Stimulated activated CD4-positive, alpha-beta T cell treated with anti-CD3 and anti-CD28 coated beads, Interleukin-12 subunit alpha, Interleukin-12 subunit beta, amount 100 ng/mL, for 48 hours (primary cell): Measurements from ENCODE around the gene RAI14.
A peak's percentile ranks its signal among the peaks of the same experiment; 100 is the strongest.

ENCODE experiments used
- DNase-seq, 3 donors: peaks; one replicate each; pipeline ENCODE4 v3.0.0-alpha.2; 2020; ENCODE audit warnings: low read depth in 2 of 3, low spot score in 1 of 3

The RAI14 gene

DNA sequence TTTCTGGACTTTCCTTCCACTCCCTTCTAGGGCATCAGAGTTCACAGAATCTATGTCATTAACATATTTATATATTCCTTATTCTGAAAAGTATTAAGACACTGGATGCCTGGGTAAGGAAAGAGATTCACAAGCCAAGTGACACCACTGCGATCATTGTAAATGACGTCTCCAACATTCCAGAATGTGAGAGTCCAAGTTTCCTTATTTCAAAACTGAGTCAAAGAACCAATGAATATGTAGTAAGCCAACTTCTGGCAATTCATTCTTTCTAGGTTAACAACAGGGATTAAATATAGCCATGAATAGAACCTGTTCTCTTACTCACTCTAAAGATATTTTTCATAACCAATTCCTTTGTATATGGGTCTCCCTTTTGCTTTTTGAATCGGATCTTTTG is 18.1 kb downstream of the RAI14 start:
- no peak for DNase-seq

DNA sequence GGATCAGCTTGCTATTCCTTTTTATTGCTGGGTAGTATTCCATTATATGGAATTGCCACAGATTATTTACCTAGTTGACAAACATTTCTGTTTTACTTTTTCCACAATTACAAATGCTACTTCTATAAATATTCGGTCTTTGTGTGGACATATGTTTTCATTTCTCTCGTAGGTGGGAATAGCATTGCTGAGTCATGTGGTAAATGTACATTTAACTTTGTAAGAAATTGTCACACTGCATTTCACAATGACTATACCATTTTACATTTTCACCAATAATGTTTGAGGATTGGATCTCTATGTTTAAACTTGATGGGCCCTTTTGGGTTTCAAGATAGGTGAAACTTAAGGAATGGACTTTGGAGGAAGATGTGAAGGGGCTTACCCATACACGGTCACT is 19.7 kb downstream of the RAI14 start:
- no peak for DNase-seq

- DNase-seq: no peak
These were observed 20.3 kb downstream of the RAI14 start for GRCh38 chr5:34676416-34676815.

GRCh38 chr5:34677428-34677827 is 21.3 kb downstream of the RAI14 start:
- DNase-seq: no peak

- no peak for DNase-seq
These were observed 24.8 kb downstream of the RAI14 start for GRCh38 chr5:34680896-34681295.

GRCh38 chr5:34682926-34683623 is 26.9 kb downstream of the RAI14 start:
- no peak for DNase-seq

GRCh38 chr5:34684281-34684979 is 28.3 kb downstream of the RAI14 start:
- peak in 1 of 3 donors; percentile 13 for DNase-seq

- no peak for DNase-seq
These were observed 28.8 kb downstream of the RAI14 start for GRCh38 chr5:34684980-34685352.

- DNase-seq: no peak
These were observed 29.5 kb downstream of the RAI14 start for GRCh38 chr5:34685485-34686165.

GRCh38 chr5:34686762-34687268 is 30.7 kb downstream of the RAI14 start:
- no peak for DNase-seq

DNA sequence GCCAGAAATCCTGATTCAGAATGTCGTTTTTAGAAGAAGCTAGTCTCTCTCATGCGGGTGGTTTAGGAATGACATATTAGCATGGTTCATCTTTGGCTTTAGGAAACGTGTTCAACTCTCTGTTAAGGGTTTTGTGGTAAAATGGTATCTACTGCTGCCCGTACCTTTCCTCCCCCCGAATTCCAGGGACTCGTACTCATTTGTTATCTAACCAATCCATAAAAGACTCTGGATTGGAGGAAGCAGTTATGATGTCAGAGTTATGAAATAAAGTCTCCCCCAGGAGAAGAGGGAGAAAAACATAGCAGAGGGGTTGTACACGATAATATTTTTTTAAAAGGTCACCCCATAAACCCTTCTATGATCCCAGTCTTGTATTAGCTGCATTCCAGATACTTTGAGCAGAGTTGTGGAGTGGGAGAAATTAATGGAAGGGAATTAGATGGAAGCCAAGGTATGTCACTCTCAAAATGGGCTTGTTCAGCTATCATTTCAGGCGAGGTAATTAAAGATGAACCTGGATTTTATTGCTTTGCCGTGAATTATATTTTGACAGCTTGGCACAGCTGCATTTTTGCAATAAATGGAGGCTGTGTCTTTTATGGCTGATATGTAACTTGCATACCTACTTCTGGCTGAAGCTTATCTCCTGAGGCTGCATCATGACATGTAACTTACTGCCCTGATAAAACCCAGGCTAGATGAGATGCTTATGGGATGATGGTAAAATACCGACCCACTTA is 31.3 kb downstream of the RAI14 start:
- DNase-seq: no peak

DNA sequence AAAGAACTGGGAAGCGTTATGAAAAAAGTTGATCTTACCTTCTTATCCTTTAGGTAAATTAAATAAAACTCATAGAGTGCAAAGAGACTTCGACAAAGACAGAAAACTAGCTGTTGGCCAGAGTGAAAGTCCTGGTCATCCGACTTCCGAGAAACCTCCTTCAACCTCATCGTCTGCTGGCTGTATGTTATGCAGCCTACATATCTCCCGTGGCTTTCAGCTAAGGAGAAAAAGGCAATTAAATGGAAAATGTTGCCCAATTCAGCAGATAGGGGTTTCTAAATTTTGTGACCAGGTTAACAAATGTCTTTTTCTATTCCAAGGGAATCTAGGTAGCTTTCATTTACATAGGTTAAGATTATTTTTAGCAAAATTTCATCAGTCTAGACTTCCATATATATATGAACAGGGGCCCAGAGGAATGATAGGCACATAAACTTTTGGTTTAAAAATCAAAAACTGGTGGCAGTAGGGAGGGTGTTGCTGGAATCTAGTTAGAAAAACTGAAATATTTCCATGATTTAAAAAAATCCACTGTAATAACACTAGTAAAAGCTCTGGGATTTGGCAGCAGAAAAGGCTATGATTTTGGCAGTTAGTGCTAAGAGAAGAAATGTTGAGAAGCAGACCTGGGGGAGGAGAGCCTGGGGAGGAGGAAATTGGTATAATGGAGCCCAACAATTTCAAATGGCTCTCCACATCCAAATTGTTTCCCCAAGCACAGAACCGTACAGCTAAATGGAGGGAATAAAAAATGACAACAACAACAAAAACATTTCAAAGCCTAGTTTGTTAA is 32.1 kb downstream of the RAI14 start:
- DNase-seq: no peak

DNA sequence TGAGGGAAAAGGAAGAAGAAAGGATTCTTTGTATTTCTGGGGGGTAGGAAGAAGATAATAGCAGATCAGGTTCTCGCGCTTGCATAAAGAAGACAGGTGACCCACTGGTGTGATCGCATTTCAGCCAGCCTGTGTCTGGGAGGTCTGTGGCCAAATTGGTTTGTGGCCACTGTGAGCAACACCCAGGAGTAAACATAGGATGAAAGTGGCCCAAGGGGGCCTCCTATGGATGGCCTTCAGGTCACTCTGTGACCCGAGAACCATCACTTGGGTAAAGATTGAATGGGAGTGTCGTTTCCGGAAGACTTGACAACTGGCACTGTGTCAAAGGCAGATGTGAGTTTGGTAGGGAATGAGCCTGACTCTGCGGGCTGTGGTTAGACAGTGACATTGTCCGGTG is 34.2 kb downstream of the RAI14 start:
- no peak for DNase-seq

- DNase-seq: no peak
These were observed 34.8 kb downstream of the RAI14 start for GRCh38 chr5:34690898-34691297.

GRCh38 chr5:34691326-34691725 is 35.2 kb downstream of the RAI14 start:
- DNase-seq: no peak

- no peak for DNase-seq
These were observed 36.7 kb downstream of the RAI14 start for GRCh38 chr5:34692786-34693185.

GRCh38 chr5:34694012-34694411 is 37.9 kb downstream of the RAI14 start:
- DNase-seq: no peak

GRCh38 chr5:34694685-34695084 is 38.6 kb downstream of the RAI14 start:
- no peak for DNase-seq

- DNase-seq: no peak
These were observed 39.3 kb downstream of the RAI14 start for GRCh38 chr5:34695275-34696027.
